Raji (cell line): ENCODE results near the gene ZNF148.

Source experiments
- POLR2A ChIP-seq: IDR thresholded peaks from 2 replicates; pipeline ENCODE4 v1.6.1; 2011; ENCODE audit warnings: low read depth, low read length, control low read depth; ENCODE audit not compliant: insufficient read depth

ZNF148 gene

DNA sequence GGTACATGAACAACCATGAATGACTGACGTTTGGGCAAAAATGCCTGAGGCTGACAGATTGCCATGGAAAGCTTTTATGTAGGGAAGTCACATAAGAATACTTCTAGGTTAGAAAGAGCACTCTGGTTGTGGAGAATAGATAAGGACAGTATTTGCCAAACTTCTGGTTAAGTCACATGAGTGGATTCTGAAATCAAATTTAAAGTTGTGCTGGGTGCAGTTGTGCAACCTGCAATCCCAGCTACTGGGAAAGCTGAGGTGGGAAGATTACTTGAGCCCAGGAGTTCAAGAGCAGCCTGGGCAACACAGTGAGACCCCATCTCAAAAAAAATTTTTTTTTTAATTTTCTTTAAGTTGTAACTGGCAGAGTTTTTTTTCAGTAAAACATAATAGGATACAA is 7.2 kb upstream of the ZNF148 start:
- TF ChIP-seq POLR2A: no peak

DNA sequence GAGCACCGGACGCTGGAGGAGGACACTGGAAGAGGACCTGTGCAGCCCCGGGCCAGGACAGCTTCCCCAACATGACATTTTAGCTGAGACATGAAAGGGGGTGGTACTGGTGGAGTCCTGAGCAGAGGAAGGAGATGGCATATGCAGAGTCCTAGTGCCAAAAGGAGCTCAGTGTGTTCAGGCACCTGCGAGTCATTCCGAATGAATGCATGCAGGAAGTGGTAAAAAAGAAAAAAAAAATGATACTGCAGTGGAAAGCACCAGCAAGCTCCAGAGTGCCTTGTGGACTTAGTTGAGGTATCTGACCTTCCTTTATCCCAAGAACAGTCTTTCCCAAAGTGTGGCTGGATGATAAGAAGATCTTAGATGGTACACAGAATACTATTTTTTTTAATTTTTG is 6.6 kb upstream of the ZNF148 start:
- no peak for TF ChIP-seq POLR2A

DNA sequence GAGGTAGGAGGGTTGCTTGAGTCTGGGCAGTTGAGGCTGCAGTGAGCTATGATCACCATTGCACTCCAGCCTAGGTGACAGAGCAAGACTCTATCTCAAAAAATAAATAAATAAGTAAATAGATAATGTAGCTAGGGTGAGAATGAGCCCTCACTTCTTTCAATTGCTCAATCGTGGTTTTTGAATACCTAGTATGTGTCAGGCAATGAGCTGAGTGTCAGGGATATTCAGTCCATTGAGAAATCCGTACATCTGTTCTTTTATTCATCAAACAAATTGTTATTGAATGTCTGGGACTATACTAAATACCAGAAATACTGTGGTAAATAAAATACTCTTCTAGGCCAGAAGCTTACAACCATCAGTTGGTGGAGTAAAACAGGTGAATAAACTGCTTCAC is 6.2 kb upstream of the ZNF148 start:
- TF ChIP-seq POLR2A: no peak

DNA sequence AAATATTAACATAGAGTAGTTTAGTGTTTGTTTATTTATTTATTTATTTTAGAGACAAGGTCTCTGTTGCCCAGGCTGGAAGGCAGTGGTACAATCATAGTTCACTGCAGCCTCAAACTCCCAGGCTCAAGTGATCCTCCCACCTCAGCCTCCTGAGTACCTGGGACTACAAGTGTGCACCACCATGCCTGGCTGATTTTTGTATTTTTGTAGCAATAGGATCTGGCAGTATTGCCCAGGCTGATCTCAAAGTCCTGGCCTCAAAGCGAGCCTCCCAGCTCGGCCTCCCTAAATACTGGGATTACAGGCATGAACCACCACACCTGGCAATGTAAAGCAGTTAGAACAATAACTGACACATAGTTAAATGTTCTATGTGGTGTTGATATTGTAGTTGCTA is 4.4 kb upstream of the ZNF148 start:
- TF ChIP-seq POLR2A: no peak

DNA sequence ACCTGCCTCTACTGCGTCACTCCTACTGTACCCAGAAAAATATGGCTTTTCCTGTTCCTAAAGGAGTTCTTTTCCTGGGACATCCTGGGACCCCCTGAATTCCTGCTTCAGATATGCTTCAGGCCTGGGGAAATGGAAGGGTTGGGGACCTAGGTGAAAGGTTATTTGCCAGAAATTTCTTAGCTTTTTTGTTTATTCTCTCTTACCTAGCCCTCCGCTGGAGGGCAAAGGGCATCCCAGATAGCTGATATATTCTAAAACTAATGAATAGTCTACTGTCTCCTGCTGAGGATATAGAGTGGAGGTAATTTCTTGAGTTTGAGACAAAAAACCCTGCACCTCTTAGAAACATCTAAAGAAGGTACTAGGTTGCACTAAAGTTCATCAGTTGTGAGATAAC is 3.6 kb upstream of the ZNF148 start:
- TF ChIP-seq POLR2A: no peak

DNA sequence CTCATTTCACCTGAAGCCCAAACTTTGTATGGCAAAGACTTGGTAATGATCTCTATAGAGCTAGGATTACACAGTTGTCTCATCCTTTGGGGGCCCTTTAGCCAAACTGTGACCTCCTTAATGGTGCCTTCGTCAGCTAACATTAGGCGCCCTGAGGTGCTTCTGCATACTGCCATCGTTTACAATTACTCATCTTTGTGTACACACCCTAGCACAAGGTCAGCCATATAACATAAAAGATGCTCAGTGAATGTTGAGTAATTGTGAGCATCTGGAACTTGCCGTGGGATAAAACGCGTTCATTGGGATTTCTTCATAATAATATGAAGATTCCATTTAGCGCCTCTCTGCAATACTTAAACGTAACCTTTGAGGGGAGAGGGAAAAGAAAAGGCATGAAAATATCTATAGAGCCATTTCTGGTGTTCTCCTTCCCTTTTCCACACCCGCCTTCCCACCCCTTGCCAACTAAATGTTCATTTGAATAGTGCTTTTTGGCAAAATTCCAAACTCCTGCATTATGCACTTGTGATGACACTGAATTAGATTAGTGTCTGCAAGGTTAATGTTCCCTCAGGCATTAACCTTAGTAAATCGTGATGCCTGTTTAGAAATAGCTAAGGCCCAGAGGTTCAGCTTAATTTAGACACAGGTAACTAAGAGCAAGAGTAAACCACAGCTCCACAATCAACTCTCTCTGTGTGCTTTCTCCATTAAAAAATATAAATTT is 990 bp upstream of the ZNF148 start:
- TF ChIP-seq POLR2A: no peak

DNA sequence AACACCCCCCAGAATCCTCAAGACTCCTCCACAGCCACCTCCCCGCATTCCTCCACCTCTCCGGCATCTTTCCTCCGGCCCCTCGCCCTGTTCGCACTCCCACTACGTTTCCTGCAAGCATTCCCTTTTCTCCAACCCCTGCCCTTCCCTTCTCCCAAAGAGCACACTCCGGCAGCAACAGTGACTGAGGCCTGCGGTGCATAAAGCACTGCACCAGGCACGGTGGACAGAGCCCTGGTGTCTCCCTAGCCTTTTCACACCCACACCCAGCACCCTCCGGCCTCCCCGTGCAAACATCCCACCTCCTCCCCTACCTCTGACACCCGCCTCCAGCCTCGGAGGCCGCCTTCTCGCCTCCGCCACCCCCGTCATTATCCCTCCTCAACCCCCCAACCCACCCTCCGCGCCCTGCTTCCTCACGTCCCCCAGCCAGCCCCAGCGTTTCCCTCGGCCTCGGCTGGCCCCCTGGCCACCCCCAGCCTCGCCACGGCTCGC is 577 bp downstream of the ZNF148 start:
- TF ChIP-seq POLR2A: no peak

DNA sequence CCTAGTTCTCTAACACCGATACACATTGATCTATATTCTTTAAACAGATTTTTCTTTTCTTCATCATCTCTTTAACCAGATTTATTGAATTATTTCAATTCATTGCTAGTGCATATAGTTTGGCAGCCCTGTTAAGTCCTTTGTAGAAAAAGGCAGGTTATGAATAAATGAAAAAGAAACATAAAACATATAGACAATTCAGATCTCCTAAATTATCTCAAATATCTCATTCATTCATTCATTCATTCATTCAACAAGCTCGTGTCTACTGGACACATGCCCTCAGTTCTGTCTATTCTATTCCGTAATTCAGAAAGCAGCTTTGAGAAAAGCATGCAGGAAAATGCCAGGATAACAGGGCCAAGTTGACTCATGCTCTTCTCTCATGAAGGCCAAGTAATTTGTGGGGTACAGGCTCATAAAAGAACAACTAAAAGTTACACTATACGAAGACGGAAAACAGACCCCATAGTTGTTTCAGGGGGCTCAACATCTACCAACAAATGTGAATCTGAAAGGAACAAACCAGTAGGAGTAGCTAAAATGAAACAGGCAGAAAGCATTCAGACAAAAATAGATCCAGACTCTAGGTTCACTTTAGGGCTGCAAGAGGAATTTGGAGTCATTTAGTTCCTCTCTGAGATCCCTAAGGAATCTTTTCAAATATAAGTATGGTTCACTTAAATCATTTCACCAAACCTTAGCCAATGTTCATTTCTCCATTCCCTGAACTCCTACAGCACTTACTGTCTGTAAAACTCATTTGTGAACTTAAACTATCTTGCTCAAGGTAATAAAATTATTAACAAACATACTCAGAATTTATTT is 7.5 kb downstream of the ZNF148 start:
- TF ChIP-seq POLR2A: no peak

DNA sequence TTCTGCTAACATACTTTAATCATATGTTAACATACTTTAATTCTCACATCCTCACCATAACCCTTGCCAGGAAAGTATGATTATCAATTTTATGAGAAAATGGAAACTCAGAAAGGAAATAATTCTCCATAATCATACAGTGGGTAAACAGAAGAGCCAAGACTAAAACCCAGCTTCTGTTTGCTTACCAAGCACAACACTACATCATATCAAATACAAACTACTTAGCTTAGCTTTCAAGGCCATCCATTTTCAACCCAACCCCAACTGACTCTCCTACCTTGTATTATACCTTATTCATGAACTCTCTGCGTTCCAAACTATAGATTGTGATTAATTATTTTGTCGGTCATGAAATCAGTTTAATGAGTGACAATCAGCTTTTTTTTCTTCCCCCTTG is 9.0 kb downstream of the ZNF148 start:
- TF ChIP-seq POLR2A: no peak

DNA sequence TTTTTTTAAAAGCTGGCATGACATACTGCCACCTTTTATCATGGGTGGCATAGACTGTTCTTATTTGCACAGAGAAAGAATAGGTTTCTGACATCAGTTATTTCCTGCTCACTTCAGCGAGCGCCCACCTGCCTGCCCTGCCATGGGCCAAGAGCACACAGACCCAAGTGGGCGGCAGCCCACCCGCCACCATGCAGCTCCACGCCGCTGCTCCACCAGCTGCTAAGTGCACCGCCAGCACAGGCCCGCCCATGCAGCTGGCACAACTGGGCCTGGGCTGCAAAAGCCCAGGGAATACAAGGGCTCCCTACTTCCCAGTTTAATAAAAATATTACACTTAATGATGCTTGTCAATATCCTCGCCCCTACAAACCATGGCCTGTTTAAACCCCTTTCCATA is 15.4 kb downstream of the ZNF148 start:
- TF ChIP-seq POLR2A: no peak

DNA sequence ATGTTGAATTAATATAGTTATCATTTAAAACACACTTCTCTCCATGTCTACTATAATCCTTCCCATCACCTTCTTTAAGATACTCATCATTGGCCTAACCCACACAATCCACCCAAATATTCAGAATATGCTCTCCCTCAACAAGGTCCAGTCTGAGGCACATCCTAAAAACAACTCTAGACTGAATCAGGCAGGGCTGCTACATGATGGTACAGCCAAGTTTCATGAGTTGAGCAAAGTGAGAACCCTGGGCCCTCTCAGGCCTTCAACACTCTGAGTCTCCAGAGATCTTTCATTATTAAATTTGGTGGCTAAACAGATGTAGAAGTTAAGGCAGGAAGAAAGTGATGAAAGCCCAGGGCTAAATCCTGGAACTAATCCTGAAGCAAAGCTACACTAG is 16.2 kb downstream of the ZNF148 start:
- TF ChIP-seq POLR2A: no peak

DNA sequence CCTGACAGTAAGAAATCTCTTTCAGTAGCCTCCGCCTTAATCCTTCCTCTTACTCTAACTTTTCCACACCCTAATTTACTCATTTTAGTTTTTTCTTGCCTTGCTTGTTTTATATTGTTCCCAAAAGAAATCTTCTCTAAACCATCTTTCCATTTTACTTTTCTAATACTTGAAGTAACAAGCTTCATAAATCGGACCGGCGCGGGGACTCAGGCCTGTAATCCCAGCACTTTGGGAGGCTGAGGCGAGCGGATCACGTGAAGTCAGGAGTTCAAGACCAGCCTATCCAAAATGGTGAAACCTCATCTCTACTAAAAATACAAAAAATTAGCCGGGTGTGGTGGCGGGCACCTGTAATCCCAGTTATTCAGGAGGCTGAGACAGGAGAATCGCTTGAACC is 17.3 kb downstream of the ZNF148 start:
- TF ChIP-seq POLR2A: no peak

DNA sequence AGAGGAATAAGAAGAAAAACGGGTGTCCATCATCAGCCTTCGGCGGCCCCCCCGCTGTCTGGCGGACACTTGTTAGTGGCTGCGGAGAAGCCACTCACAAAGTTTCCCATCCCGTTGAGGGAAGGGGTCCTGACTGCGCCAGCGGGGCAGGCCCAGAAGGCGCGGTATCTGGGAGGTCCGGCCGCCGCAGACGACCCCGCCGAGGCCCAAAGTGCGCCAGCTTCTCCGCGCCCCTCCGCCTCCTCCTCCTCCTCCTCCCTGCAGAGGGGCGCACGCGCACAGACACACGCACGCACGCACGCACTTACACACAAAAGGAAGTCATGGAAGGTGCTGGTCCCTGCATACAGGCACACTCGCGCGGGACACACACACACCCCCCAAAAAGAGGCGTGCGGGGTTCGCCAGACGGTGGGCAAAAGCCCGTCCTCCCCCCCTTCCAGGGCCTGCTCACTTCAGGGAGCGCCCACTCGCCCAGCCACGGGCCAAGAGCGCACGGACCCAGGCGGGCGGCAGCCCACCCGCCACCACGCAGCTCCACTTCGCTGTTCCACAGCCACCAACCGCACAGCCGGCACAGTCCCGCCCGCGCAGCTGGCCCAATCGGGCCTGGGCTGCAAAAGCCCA is 18.0 kb downstream of the ZNF148 start:
- TF ChIP-seq POLR2A: peak; percentile 70

DNA sequence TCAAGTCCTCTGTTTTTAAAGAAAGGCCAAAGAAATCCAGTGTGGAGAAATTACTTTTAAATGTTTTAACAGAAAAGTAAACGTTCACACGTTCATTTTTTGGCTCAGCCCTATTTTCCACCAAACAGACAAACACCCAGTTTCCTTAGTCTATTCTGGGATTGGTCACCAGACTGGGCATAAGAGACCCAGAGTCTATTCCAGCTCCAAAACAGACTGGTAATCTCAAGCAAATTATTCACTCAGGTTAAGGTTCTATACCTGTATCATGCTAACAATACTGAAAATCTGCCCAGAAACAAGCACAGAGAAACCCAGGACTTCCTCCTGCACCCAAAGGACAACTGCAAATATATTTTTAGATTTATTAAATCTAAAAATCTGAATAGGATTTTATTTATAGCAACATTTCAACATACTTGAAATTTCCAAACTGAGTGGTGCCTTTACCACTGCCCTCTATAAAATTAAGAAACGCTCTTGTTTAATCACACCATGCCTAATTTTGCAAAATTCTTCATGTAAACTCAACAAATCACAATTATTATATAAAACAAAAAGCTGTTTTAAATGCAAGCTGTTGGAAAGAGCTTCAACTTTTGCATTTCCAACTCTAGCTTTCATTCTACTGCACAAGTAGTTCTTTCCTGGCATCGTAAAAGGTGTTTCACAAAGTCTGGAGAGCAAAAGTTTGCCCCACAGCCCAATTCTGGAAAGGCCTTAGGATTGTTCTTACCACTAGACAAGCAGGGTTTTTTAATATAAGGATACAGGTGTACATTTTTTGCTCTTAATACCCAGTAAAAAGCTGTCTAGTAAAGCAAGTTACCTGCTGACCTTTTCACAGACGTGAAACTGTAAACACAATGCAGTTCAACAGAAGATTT is 18.7 kb downstream of the ZNF148 start:
- no peak for TF ChIP-seq POLR2A

DNA sequence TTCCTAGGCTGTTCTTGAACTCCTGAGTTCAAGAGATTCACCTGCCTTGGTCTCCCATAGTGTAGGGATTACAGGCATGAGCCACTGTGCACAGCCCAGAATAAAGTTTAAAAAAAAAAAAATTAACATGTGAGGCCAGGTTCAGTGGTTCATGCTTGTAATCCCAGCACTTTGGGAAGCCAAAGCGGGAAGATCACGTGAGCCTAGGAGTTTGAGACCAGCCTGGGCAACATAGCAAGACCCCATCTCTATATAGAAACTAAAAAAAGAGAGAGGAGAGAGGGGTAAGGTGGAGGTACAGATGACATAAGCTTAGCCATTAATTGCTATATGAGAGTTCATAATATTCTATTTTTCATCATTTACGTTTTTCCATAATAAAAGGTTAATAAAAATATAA is 21.5 kb downstream of the ZNF148 start:
- TF ChIP-seq POLR2A: no peak
